GF-D8 (cell line): ENCODE data around the gene DHX58.

ENCODE experiments used
- DNase-seq: peaks from one replicate; lab custom pipeline; 2025; lab: John Stamatoyannopoulos, UW

Gene DHX58

GRCh38 chr17:42110301-42111264 lies 1.9 kb downstream of the DHX58 start:
- no peak for DNase-seq

DNA sequence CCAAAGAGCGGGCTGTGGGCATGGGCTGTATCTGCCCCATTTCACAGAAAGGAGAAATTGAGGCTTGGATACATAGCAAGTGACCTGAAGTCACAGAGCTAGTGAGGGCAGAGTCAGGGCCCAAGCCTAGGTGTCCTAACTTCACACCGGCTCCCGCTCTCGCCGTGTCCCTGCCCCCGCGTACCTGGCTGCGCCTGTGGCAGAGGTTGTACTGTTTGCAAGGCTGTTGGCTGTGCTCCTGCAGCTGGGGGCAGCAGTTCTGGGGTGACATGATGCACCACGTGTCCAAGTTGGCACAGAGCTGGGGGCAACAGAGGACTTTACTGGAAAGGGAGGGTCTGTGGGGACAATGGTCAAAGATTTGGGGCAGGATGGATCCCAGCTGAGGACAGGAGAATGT lies 3.4 kb downstream of the DHX58 start:
- no peak for DNase-seq

- no peak for DNase-seq
Observed at GRCh38 chr17:42107597-42108576, 4.6 kb downstream of the DHX58 start.

- DNase-seq = no peak
Observed at GRCh38 chr17:42107124-42107523, 5.4 kb downstream of the DHX58 start.

- DNase-seq = no peak
Observed at GRCh38 chr17:42106009-42106408, 6.5 kb downstream of the DHX58 start.

GRCh38 chr17:42104264-42104663 lies 8.2 kb downstream of the DHX58 start:
- no peak for DNase-seq

DNA sequence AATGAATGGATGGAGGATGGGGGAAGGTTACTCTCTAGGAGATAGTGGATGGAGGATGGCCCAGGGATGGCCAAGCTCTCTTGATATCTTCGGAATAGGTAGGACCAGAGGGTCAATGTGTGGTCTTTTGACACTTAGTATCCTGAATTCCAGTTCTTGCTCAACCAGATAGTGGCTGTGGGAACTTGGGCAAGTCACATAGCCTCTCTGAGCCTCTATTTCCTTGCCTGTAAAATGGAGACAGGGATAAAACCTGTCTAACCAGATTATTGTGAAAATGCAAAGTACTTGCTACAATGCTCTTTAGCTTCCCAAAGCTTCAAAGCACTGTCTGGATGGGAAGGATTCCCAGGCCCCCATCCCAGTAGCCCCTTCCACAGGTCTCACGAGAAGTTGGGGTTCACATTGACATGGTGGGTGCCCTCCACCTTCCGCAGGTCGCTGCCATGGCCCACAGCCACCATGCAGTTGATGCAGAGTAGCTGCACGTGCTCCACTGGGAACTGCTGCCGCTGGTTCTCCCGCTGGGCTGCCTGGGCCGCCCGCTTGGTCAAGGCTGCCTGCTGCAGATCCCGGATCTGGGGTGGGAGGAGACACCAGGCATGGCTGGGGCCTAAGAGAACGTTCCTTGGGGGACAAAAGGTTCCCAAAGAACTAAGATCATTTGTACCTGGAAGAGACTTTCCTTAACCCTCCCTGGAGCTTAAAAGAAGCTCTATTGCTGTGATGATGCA lies 9.1 kb downstream of the DHX58 start:
- DNase-seq = no peak

DNA sequence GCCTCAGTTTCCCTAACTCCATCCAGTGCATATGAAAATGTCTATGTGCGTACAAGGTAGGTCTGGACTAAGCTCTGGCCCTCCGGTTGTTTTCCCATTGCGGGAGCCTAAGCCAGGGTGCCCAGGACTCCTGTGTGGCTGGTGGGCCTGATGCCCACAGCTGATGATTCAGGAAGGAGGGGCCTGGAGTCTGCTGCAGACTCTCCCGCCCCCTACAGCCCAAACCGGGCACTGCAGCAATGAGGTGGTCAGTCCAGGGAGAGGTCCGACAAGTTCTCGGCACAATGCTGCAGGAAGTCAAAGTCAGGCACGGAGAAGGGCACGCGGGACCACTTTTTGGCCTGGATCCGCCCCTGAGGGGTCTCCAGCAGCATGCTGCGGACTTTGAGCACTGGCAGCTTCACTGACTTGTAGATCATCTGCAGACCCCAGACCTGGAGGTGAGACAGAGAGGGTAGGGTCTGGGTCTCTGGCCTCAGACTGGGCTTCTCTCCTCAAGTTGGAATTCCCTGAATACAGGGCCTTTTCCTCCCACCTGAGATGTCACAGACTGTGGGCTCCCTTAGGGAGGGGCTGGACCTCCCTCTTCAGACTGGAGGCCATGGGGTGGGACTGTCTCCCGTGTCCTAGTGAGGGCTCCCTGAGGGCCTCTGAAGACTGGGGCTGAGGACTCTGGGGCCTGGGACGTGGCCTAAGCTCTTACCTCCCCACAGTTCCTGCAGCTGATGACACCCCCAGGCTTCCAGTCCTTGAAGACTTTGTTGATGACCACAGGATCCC lies 10.8 kb downstream of the DHX58 start:
- DNase-seq = no peak

DNA sequence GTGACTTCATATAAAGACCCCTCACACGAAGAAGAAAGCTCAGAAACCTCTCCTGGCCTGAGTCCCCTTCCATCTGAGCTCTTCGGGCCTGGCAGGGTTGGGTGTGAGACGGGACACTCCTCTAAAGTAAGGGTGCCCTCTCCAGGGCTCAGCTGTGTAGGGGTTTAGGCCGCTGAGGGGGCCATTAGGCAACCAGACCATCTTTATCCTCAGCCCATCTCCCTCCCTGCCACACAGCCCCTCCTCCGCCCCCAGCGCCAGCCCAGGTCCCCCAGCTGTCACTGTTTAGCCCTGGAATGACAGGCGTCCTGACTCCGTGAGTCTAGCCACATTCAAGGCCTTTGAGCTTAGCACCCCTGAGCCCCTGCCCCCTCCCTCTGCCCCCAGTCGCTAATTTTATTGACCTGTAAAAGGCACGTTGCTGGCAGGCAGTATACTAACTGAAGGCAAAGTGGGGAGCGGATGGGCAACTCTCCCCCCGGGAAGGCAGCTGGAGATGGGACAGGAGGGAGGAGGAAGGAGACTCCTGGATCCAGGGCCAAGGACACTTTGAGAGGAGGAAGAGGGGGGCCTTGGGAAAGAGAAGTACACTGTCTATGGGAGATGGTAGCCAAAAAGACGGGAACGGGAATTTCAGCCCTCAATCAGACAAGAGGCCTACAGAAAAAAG lies 13.6 kb downstream of the DHX58 start:
- no peak for DNase-seq

DNA sequence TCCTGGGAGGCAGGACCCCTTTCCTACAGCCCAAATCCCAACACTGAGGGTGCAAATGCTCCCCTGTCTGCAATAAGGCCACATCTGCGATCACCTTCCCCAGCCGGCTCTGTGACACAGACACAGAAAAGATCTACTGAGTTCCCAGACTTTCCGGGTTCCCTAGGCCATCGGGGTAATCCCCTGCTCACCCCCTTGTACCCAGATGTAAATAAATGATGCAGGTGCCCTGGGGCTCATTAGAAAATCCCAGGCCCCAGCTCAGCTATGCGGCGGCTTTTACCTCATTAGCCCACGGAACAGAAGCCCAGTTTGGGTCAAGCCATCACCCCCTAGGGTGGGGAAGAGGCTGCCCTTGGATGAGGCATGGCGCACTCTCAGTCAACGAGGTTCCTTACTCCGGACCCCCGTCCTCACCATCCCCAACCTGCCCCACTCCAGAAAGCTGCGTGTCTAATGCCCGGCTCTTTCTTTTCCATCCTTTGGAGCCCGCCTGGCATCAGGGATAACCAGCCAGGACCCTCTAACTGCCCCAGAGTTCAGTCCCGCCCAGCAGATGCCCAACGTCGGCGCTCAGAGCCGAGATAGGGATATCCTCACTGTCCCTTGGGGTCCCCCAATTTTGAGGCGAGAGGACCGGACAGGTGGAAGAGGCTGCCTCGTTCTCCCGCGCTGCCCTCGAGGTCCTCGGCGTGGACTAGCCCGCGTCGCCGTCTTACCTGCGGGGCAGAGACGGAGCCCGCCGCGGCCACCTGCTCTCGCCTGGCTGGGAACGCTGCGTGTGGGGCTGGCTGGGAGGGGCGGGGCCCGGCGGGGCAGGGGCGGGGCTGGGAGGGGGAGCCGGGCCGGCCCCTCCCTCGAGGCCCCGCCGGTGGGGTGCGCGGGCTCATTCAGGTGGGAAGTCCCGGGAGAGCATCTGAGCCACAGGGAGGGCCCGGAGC lies 14.6 kb downstream of the DHX58 start, which contains the start of gene ZNF385C:
Gene ZNF385C (minus strand): TSS at position 783 of the 941 bp plus-strand sequence. CDS start 35,417 bp downstream, outside the sequence.
- no peak for DNase-seq

DNA sequence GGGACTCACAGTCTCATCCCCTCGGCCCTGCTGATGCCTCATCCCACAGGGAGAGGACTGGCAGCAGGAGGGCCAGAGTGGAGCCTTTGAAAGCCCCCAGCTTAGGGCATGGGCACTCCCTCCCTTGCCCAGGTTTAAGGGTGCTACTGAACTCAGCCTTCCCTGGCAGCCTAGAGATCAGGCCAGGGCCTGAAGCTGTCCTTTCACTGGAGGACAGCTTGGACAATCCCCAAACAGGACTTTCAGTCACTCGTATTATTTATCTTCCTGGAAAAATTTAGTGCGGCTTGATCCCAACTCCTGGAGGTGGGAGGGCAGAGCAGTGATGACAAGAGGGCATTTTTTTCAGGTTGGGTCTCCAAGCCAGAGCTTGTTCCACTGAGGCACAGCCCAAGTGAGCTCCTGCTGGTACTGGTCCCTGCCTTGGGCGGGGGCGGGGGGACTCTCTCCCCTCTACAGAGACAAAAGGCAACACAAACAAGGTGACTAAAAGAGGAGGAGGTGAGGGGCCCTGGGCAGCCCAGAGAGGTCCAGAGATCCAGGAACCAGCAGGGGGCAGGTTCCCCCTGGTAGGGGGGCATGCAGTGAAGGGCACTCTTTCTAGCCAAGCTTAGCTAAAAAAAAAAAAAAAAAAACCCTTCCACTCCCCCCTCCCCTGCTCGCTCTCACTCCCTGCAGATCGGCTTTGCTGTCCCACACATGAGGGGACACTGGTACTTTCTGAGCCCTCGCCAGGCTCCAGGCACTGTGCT lies 16.0 kb downstream of the DHX58 start:
- DNase-seq = no peak

GRCh38 chr17:42094375-42095069 lies 18.0 kb downstream of the DHX58 start:
- no peak for DNase-seq

GRCh38 chr17:42092939-42093338 lies 19.6 kb downstream of the DHX58 start:
- no peak for DNase-seq

- no peak for DNase-seq
Observed at GRCh38 chr17:42090964-42091790, 21.3 kb downstream of the DHX58 start.

GRCh38 chr17:42088736-42089135 lies 23.8 kb downstream of the DHX58 start:
- no peak for DNase-seq

GRCh38 chr17:42087736-42088705 lies 24.5 kb downstream of the DHX58 start:
- DNase-seq = no peak
